Tongue (tissue), 2 donors: ENCODE results near the gene CERS5. TPM values are rescaled to one million over a fixed set of nuclear protein-coding genes. Genes with fewer than 3 reads are reported as not detected.
A peak's percentile ranks its signal among the peaks of the same experiment; 100 is the strongest.

Experiments used
- DNase-seq: peaks from one replicate; pipeline ENCODE4 v3.0.0-alpha.2; 2015
- total RNA-seq: library from RNA; depleted of rRNA; stranded (reverse); fragments of >200 nt; gene quantifications from one replicate; pipeline ENCODE4 v1.2.3, GENCODE V29; 2014

The CERS5 gene
- total RNA-seq, 1 donor from 2014 or later, result 26.5 TPM

DNA sequence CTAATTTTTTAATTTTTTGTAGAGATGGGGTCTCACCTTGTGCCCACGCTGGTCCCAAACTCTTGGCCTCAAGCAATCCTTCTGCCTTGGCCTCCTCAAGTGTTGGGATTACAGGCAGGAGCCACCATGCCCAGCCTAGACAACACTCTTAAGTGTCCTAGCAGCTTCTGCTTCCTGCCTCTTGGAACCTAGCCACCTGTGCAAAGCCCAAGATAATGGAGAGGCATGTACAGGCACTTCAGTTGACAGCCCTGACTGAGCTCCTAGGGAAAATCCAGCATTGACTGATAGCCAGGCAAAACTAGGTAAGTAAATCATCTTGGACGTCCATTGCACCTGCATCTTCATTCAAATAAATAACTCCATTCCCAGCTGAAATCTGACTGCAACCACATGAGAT is 39.6 kb downstream of the CERS5 start:
- DNase-seq, result no peak

DNA sequence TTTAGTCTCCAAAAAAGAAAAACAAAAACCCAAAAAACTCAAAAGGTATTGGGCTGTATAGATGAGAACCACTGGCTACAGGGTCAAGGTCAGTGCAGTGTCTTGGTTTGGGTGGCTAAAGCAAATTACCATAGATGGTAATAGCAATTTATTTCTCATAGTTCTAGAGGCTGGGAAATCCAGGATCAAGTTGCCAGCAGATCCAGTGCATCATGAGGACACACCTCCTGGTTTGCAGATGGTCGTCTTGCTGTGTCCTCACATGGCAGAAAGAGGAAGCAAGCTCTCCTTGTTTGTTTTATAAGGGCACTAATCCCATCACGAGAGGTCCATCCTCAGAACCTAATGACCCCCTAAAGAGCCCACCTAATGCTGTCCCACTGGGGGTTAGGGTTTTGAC is 44.0 kb downstream of the CERS5 start:
- no peak for DNase-seq

GRCh38 chr12:50121641-50122040 is 45.5 kb downstream of the CERS5 start:
- no peak for DNase-seq

GRCh38 chr12:50120953-50121352 is 46.2 kb downstream of the CERS5 start:
- no peak for DNase-seq

- no peak for DNase-seq
These were observed 46.6 kb downstream of the CERS5 start for GRCh38 chr12:50120521-50120920.

DNA sequence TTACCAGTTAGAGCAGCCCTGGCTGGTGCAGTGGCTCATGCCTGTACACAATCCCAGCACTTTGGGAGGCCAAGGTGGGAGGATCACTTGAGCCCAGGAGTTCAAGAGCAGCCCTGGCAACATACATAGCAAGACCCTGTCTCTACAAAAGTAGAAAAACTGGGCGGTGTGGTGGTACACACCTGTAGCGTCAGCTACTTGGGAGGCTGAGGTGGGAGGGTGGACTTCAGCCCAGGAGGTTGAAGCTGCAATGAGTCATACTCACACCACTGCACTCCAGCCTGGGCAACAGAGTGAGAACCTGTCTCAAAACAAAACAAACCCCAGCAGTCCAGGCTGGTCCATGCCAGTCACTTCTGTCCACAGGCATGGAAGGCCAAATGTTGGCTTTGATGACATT is 47.8 kb downstream of the CERS5 start:
- DNase-seq, result no peak

DNA sequence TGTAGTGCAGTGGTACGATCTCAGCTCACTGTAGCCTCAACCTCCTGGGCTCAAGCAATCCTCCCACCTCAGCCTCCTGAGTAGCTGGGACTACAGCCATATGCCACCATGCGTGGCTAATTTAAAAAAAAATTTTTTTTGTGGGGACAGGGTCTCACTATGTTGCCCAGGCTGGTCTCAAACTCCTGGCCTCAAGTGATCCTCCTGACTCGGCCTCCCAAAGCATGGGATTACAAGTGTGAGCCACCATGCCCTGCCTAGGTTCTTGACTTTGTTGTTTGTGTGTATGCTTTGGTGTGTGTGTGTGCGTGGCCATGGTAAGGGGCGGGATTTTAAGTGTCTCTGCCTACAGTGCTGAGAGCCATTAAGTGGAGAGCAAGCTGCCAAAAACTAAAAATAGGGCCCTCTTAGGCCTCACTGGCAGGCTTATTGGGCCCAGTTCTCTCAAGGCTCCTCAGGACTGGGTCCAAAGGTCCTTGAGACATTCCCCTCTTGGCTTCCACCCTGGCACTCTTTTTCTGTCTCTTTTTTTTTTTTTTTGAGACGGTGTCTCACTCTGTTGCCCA is 50.0 kb downstream of the CERS5 start:
- DNase-seq, result peak; percentile 35

GRCh38 chr12:50112456-50113218 is 54.5 kb downstream of the CERS5 start:
- no peak for DNase-seq

DNA sequence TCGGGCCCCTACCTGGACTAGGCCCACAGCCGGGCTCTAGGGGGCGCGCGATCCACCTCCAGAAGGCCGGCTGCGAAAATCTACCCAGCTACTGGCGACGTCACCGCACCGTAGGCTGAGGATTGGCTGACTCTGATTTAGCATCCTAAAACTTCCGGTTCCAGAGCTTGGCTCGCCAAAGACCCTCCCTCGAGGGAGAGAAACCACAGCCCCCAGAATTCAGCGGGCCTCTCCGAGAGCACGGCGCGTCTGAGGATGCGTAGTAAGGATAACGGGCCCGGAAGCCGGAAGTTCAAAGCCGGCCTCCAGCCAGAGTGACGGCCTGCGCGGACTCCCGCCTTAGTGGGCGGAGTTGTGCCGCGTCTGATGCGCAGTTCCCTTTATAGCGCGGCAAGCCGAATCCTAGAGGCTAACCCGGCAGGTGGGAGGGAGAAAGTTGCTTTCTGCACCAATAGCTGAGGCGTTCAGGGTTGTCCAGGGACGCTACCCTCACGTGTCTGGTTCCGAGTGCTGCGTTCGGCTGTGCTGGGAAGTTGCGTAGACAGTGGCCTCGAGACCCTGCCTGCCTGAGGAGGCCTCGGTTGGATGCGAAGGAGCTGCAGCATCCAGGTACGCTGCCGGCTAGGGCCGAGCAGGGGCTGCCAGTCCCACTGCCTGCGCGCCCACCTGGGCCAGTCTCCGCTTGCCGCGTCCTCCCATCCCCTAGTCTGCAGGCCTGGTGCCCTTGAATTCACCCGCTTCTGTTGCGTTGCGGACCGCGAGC is 55.3 kb downstream of the CERS5 start, which contains the start of gene COX14:
TSS of gene COX14 (plus strand) at position 544 of the 763 bp plus-strand sequence. CDS start 7,808 bp downstream, outside the sequence.
- DNase-seq, result peak; percentile 100

DNA sequence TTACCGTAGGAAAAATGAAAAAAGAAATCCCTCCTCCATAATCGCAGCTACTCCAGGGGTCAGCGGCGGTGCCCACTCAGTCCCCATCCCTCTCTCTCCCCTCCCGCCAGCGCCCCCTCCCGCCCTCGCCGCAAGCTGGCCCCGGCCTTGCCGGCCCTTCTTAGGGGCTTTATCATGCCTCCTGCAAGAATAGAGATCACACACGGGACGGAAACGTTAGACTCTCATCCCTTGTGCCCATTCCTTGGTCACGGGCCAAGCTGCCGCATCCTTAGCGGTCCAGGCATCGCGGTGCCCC is 55.8 kb downstream of the CERS5 start:
- DNase-seq, result no peak

- DNase-seq, result peak; percentile 70
These were observed 56.3 kb downstream of the CERS5 start for GRCh38 chr12:50110762-50111351.

- no peak for DNase-seq
These were observed 56.9 kb downstream of the CERS5 start for GRCh38 chr12:50110127-50110761.

DNA sequence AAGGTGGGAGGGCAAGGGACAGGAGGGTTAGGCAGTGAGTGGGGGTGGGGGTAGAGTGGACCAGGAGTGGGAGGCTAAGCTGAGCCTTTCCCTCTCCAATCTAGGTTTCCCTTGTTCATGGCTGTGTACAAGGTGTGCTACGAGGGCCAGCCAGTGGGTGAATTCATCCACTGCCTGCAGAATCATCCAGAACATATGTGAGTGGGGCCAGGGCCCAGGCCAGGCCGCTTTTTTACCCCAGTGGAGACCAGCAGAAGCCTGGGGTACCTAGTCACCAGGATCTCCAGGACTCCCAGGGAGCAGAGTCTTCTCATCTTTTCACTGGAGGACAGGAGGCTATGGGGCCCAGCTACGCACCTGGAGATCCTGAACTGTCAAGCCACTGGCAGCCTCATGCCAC is 57.9 kb downstream of the CERS5 start:
- DNase-seq, result no peak

DNA sequence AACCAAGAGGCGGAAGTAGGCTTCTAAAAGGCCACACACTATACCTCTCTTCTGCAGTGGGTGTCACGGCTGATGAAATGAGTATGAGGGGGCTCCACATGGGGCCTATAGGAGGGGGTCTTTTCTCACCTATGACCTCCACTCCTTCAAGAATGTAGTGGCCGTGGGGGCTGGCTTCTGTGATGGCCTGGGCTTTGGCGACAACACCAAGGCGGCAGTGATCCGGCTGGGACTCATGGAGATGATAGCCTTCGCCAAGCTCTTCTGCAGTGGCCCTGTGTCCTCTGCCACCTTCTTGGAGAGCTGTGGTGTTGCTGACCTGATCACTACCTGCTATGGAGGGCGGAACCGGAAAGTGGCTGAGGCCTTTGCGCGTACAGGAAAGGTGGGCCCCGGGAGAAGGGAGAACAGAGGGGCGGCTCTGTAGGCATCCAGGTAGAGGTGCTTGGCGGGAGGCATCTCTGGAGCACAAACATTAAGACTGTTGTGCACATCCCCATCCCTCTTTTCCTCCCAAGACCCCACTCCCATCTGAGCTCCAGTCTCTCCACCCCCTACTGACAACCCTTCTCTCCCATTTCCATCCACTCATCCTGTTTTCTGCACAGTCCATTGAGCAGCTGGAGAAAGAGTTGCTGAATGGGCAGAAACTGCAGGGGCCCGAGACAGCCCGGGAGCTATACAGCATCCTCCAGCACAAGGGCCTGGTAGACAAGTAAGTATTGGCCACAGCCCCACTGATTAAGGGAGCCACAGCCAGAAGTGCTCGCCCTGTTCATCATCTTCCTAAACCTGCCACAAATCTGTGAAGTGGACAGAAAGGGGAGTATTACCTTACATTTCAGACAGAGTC is 59.5 kb downstream of the CERS5 start:
- no peak for DNase-seq

- no peak for DNase-seq
These were observed 60.3 kb downstream of the CERS5 start for GRCh38 chr12:50106907-50107306.

GRCh38 chr12:50105913-50106450 is 61.2 kb downstream of the CERS5 start:
- DNase-seq, result no peak

GRCh38 chr12:50104417-50105366 is 62.5 kb downstream of the CERS5 start:
- peak; percentile 67 for DNase-seq

- peak; percentile 76 for DNase-seq
These were observed 63.3 kb downstream of the CERS5 start, which contains the start of gene GPD1 for GRCh38 chr12:50103767-50104321. GPD1 (plus strand) TSS chr12:50104008; CDS start chr12:50104051, 43 bp downstream.

DNA sequence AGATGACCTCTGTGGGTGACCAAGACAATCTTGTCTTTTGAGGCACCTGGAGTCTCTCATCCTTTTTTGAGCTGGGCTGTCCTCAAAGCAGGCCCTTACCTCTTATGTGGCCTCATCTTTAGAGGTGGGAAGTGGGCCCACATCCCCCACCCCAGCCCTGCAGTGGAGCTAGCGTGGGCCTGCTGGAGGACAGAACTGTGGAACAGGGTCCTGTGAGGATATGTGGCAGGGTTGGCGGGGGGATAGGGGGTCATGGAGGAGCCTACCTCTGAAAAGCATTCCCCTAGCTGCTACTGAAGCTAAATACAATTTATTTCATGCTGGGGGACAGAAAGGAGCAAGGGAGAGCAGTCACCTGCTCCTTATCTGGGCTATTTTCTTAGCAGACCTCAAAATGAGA is 63.8 kb downstream of the CERS5 start:
- no peak for DNase-seq
